ENCODE measurements around the gene PPEF1. TPM values are rescaled to one million over a fixed set of nuclear protein-coding genes. Genes with fewer than 3 reads are reported as not detected.

Gene PPEF1
- total and polyA plus RNA-seq, 2 donors, result 0.28 to 1.1 TPM

GRCh38 chrX:18871970-18872369 lies 164.5 kb downstream of the PPEF1 start:
- Histone ChIP-seq H3K4me1 (ENCODE audit: control insufficient read depth in 2 of 2, insufficient read depth in 2 of 2, low read length in 2 of 2) (no peaks in the 10 kb centered on the region), H3K9me3 (ENCODE audit: control insufficient read depth in 2 of 2, insufficient read depth in 1 of 2, low read length in 1 of 2) (no peaks in the 10 kb centered on the region), H3K36me3 (ENCODE audit: control insufficient read depth in 2 of 2, insufficient read depth in 2 of 2, low read length in 1 of 2) (no peaks in the 10 kb centered on the region), H3K27me3 (ENCODE audit: control insufficient read depth in 2 of 2, insufficient read depth in 1 of 2, low read length in 1 of 2) (no peaks in the 10 kb centered on the region), H3K4me3 (ENCODE audit: low read length in 2 of 2) (no peak overlapping the region), H3K27ac (ENCODE audit: low read depth in 1 of 2, low read length in 1 of 2) (no peak overlapping the region)
- DNase-seq (ENCODE audit: low read depth in 6 of 9, low spot score in 9 of 9), result no peak
- 91% methylated on average over 12 of the region's 12 CpGs for WGBS

GRCh38 chrX:18872621-18873020 lies 165.2 kb downstream of the PPEF1 start:
- H3K4me3 ChIP-seq (ENCODE audit: low read length in 2 of 2), result no peak overlapping the region
- H3K4me1 ChIP-seq (ENCODE audit: control insufficient read depth in 2 of 2, insufficient read depth in 2 of 2, low read length in 2 of 2), result no peaks in the 10 kb centered on the region
- WGBS, result 96% methylated on average over 8 of the region's 8 CpGs
- H3K9me3 ChIP-seq (ENCODE audit: control insufficient read depth in 2 of 2, insufficient read depth in 1 of 2, low read length in 1 of 2), result no peaks in the 10 kb centered on the region
- H3K27ac ChIP-seq (ENCODE audit: low read depth in 1 of 2, low read length in 1 of 2), result no peak overlapping the region
- no peaks in the 10 kb centered on the region for H3K27me3 ChIP-seq (ENCODE audit: control insufficient read depth in 2 of 2, insufficient read depth in 1 of 2, low read length in 1 of 2)
- no peaks in the 10 kb centered on the region for H3K36me3 ChIP-seq (ENCODE audit: control insufficient read depth in 2 of 2, insufficient read depth in 2 of 2, low read length in 1 of 2)
- DNase-seq (ENCODE audit: low read depth in 6 of 9, low spot score in 9 of 9), result no peak

GRCh38 chrX:18873189-18873791 lies 165.8 kb downstream of the PPEF1 start:
- Histone ChIP-seq H3K9me3 (ENCODE audit: control insufficient read depth in 2 of 2, insufficient read depth in 1 of 2, low read length in 1 of 2) (no peaks in the 10 kb centered on the region), H3K36me3 (ENCODE audit: control insufficient read depth in 2 of 2, insufficient read depth in 2 of 2, low read length in 1 of 2) (no peaks in the 10 kb centered on the region), H3K27me3 (ENCODE audit: control insufficient read depth in 2 of 2, insufficient read depth in 1 of 2, low read length in 1 of 2) (no peaks in the 10 kb centered on the region), H3K27ac (ENCODE audit: low read depth in 1 of 2, low read length in 1 of 2) (no peak overlapping the region), H3K4me1 (ENCODE audit: control insufficient read depth in 2 of 2, insufficient read depth in 2 of 2, low read length in 2 of 2) (no peaks in the 10 kb centered on the region), H3K4me3 (ENCODE audit: low read length in 2 of 2) (no peak overlapping the region)
- WGBS, result 95% methylated on average over 27 of the region's 27 CpGs
- no peak for DNase-seq (ENCODE audit: low read depth in 6 of 9, low spot score in 9 of 9)

- Histone ChIP-seq H3K9me3 (ENCODE audit: control insufficient read depth in 2 of 2, insufficient read depth in 1 of 2, low read length in 1 of 2) (no peaks in the 10 kb centered on the region), H3K4me1 (ENCODE audit: control insufficient read depth in 2 of 2, insufficient read depth in 2 of 2, low read length in 2 of 2) (no peaks in the 10 kb centered on the region), H3K4me3 (ENCODE audit: low read length in 2 of 2) (no peak overlapping the region), H3K36me3 (ENCODE audit: control insufficient read depth in 2 of 2, insufficient read depth in 2 of 2, low read length in 1 of 2) (no peaks in the 10 kb centered on the region), H3K27me3 (ENCODE audit: control insufficient read depth in 2 of 2, insufficient read depth in 1 of 2, low read length in 1 of 2) (no peaks in the 10 kb centered on the region), H3K27ac (ENCODE audit: low read depth in 1 of 2, low read length in 1 of 2) (no peak overlapping the region)
- DNase-seq (ENCODE audit: low read depth in 6 of 9, low spot score in 9 of 9), result no peak
- 96% methylated on average over 12 of the region's 12 CpGs for WGBS
Measured at GRCh38 chrX:18873836-18874235, 166.4 kb downstream of the PPEF1 start.

GRCh38 chrX:18874560-18875255 lies 167.3 kb downstream of the PPEF1 start:
- Histone ChIP-seq H3K4me3 (ENCODE audit: low read length in 2 of 2) (no peak overlapping the region), H3K36me3 (ENCODE audit: control insufficient read depth in 2 of 2, insufficient read depth in 2 of 2, low read length in 1 of 2) (no peaks in the 10 kb centered on the region), H3K4me1 (ENCODE audit: control insufficient read depth in 2 of 2, insufficient read depth in 2 of 2, low read length in 2 of 2) (no peaks in the 10 kb centered on the region), H3K27ac (ENCODE audit: low read depth in 1 of 2, low read length in 1 of 2) (no peak overlapping the region), H3K27me3 (ENCODE audit: control insufficient read depth in 2 of 2, insufficient read depth in 1 of 2, low read length in 1 of 2) (no peaks in the 10 kb centered on the region), H3K9me3 (ENCODE audit: control insufficient read depth in 2 of 2, insufficient read depth in 1 of 2, low read length in 1 of 2) (no peaks in the 10 kb centered on the region)
- no peak for DNase-seq (ENCODE audit: low read depth in 6 of 9, low spot score in 9 of 9)
- WGBS, result 94% methylated on average over 27 of the region's 27 CpGs

- 88% methylated on average over 15 of the region's 15 CpGs for WGBS
- Histone ChIP-seq H3K27me3 (ENCODE audit: control insufficient read depth in 2 of 2, insufficient read depth in 1 of 2, low read length in 1 of 2) (no peaks in the 10 kb centered on the region), H3K4me1 (ENCODE audit: control insufficient read depth in 2 of 2, insufficient read depth in 2 of 2, low read length in 2 of 2) (no peaks in the 10 kb centered on the region), H3K36me3 (ENCODE audit: control insufficient read depth in 2 of 2, insufficient read depth in 2 of 2, low read length in 1 of 2) (no peaks in the 10 kb centered on the region), H3K4me3 (ENCODE audit: low read length in 2 of 2) (no peak overlapping the region), H3K27ac (ENCODE audit: low read depth in 1 of 2, low read length in 1 of 2) (no peak overlapping the region), H3K9me3 (ENCODE audit: control insufficient read depth in 2 of 2, insufficient read depth in 1 of 2, low read length in 1 of 2) (no peaks in the 10 kb centered on the region)
- no peak for DNase-seq (ENCODE audit: low read depth in 6 of 9, low spot score in 9 of 9)
Measured at GRCh38 chrX:18875256-18875878, 167.9 kb downstream of the PPEF1 start.

GRCh38 chrX:18877469-18877868 lies 170.0 kb downstream of the PPEF1 start:
- Histone ChIP-seq H3K36me3 (ENCODE audit: control insufficient read depth in 2 of 2, insufficient read depth in 2 of 2, low read length in 1 of 2) (no peaks in the 10 kb centered on the region), H3K4me1 (ENCODE audit: control insufficient read depth in 2 of 2, insufficient read depth in 2 of 2, low read length in 2 of 2) (no peaks in the 10 kb centered on the region), H3K9me3 (ENCODE audit: control insufficient read depth in 2 of 2, insufficient read depth in 1 of 2, low read length in 1 of 2) (no peaks in the 10 kb centered on the region), H3K27me3 (ENCODE audit: control insufficient read depth in 2 of 2, insufficient read depth in 1 of 2, low read length in 1 of 2) (no peaks in the 10 kb centered on the region), H3K4me3 (ENCODE audit: low read length in 2 of 2) (no peak overlapping the region), H3K27ac (ENCODE audit: low read depth in 1 of 2, low read length in 1 of 2) (no peak overlapping the region)
- 89% methylated on average over 7 of the region's 7 CpGs for WGBS
- no peak for DNase-seq (ENCODE audit: low read depth in 6 of 9, low spot score in 9 of 9)

Other genes with a start within 250 kb of the PPEF1 start
- gene RS1, start 35.5 kb upstream of the PPEF1 start, total RNA-seq, result 0.05 TPM
- gene RS1, start 35.5 kb upstream of the PPEF1 start, polyA plus RNA-seq, result 0.07 TPM